ENCODE results near the gene SPATA45. TPM values are rescaled to one million over a fixed set of nuclear protein-coding genes. Genes with fewer than 3 reads are reported as not detected.
A peak's percentile ranks its signal among the peaks of the same experiment; 100 is the strongest.

SPATA45 gene
- total and polyA plus RNA-seq, 2 of the 13 experiments (the other 11 are each of a cell fraction or from before 2014, with no cell fraction given): 0.17 to 0.64 TPM

GRCh38 chr1:212827831-212828278 is 19.6 kb downstream of the SPATA45 start (continued):
- no peak for TF ChIP-seq SNAPC4 (CRISPR knock-in tag; IDR thresholded peaks at IDR 0.05)
- no peak for TF ChIP-seq ATF4 (CRISPR knock-in tag; IDR thresholded peaks at IDR 0.05)
- no peak for TF ChIP-seq ZNF629 (CRISPR knock-in tag; conservative IDR thresholded peaks at IDR 0.05)
- peak; percentile 54; the same call in 1 of the 2 replicates for TF ChIP-seq ZNF317 (CRISPR knock-in tag; IDR thresholded peaks at IDR 0.05)
- TF ChIP-seq ZNF879 (CRISPR knock-in tag; IDR thresholded peaks at IDR 0.05): no peak
- TF ChIP-seq MED1 (CRISPR knock-in tag; IDR thresholded peaks at IDR 0.05): peak; percentile 80
- no peak for TF ChIP-seq ZNF749 (CRISPR knock-in tag; IDR thresholded peaks at IDR 0.05; ENCODE audit: borderline replicate concordance)
- no peak for TF ChIP-seq FOXA1 (IDR thresholded peaks at IDR 0.05)
- peak; percentile 80 for TF ChIP-seq FOXA1 (CRISPR knock-in tag; IDR thresholded peaks at IDR 0.05)
- peak; percentile 63; the same call in 1 of the 2 replicates for TF ChIP-seq FOXJ3 (CRISPR knock-in tag; IDR thresholded peaks at IDR 0.05; ENCODE audit: borderline replicate concordance)
- TF ChIP-seq KDM5A (IDR thresholded peaks at IDR 0.05; ENCODE audit: borderline replicate concordance, low read length): no peak
- TF ChIP-seq MATR3 (CRISPR knock-in tag; IDR thresholded peaks at IDR 0.05): no peak
- 0 out of 2 replicates have a peak, but pooled peaks have one; percentile 16 for TF ChIP-seq SMAD3 (CRISPR knock-in tag; IDR thresholded peaks at IDR 0.05)
- TF ChIP-seq FOSL2 (CRISPR knock-in tag; IDR thresholded peaks at IDR 0.05): no peak
- TF ChIP-seq ZNF580 (CRISPR knock-in tag; IDR thresholded peaks at IDR 0.05; ENCODE audit: borderline replicate concordance, low read depth): no peak
- TF ChIP-seq GPN1 (CRISPR knock-in tag; IDR thresholded peaks at IDR 0.05; ENCODE audit: borderline replicate concordance): no peak
- TF ChIP-seq AHDC1 (CRISPR knock-in tag; IDR thresholded peaks at IDR 0.05; ENCODE audit: borderline replicate concordance): peak; percentile 79; the same call in 1 of the 2 replicates
- TF ChIP-seq ATM (IDR thresholded peaks at IDR 0.05; ENCODE audit: borderline replicate concordance): no peak
- no peak for TF ChIP-seq CENPBD1 (CRISPR knock-in tag; IDR thresholded peaks at IDR 0.05; ENCODE audit: borderline replicate concordance, low read depth)

All from HepG2 (cell line).